Epithelial cell of esophagus (primary cell): ENCODE results near the gene CARD11.

Source experiments
- DNase-seq: peaks from one replicate; pipeline ENCODE4 v3.0.0; 2010; ENCODE audit warnings: low read depth
- H3K4me3 ChIP-seq: 2 replicates; pipeline ENCODE4 v1.5.1; 2011; ENCODE audit warnings: mild to moderate bottlenecking, low read length, control low read depth
- TF ChIP-seq, protein P1 (sequence below): IDR thresholded peaks from 2 replicates; pipeline ENCODE4 v1.5.1; 2011; ENCODE audit warnings: low read depth, mild to moderate bottlenecking, low read length, control low read depth, inconsistent platforms; ENCODE audit not compliant: insufficient read depth; ENCODE audit errors: missing control alignments

The CARD11 gene

DNA sequence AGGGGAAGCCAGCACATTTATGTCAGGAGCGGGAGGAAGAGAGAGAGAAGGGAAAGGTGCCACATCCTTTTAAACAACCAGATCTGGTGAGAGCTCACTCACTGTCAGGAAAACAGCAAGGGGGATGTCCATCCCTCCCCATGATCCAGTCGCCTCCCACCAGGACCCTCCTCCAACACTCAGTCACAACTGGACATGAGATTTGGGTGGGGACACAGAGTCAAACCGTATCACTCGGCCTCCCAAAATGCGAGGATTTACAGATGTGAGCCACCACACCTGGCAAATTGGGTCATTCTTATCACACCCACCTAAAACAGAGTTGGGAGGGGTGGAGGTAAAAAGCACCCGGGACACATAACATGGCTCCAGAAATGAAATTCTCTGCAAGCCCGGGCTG lies 41.0 kb downstream of the CARD11 start:
- H3K4me3 ChIP-seq = no peak overlapping the region
- no peak for DNase-seq
- TF ChIP-seq, protein P1, sequence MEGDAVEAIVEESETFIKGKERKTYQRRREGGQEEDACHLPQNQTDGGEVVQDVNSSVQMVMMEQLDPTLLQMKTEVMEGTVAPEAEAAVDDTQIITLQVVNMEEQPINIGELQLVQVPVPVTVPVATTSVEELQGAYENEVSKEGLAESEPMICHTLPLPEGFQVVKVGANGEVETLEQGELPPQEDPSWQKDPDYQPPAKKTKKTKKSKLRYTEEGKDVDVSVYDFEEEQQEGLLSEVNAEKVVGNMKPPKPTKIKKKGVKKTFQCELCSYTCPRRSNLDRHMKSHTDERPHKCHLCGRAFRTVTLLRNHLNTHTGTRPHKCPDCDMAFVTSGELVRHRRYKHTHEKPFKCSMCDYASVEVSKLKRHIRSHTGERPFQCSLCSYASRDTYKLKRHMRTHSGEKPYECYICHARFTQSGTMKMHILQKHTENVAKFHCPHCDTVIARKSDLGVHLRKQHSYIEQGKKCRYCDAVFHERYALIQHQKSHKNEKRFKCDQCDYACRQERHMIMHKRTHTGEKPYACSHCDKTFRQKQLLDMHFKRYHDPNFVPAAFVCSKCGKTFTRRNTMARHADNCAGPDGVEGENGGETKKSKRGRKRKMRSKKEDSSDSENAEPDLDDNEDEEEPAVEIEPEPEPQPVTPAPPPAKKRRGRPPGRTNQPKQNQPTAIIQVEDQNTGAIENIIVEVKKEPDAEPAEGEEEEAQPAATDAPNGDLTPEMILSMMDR = no peak

DNA sequence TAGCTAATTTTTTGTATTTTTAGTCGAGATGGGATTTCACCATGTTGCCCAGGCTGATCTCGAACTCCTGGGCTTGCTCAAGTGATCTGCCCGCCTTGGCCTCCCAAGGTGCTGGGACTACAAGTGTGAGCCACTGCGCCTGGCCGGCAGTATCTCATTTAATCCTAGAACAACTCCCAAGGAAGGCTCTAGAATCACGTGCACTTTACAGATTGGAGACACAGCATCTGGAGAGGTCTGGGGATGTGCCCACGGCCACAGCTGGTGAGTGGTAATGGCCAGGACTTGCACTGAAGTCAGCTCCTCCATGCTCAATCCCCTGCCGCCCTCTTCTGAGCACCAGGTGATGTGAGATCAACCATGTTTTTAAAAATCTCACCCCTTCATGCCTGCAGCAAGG lies 43.1 kb downstream of the CARD11 start:
- no peak overlapping the region for H3K4me3 ChIP-seq
- TF ChIP-seq, protein P1 = no peak

DNA sequence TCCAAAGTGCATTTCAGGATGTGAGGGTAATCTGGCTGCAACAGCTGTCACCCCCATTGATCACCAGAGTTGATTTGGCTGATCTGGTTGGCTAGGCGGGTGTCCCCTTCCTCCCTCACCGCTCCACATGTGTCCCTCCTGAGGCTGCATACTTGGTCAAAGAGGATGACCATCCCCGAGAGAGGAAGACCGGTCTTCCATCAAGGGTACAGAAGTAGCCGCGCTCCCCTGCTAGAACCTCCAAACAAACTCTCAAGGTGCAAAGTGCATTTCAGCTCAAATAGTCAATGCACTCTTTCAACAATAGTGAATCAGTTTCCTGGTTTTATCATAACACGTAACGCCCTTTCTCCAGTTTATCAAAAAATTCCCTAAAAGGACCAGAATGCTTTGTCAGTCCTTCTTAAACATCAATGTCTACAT lies 44.6 kb downstream of the CARD11 start:
- no peak for DNase-seq
- no peak overlapping the region for H3K4me3 ChIP-seq
- TF ChIP-seq, protein P1 = no peak

More for the DNA sequence above, 43.1 kb downstream of the CARD11 start:
- no peak for DNase-seq

DNA sequence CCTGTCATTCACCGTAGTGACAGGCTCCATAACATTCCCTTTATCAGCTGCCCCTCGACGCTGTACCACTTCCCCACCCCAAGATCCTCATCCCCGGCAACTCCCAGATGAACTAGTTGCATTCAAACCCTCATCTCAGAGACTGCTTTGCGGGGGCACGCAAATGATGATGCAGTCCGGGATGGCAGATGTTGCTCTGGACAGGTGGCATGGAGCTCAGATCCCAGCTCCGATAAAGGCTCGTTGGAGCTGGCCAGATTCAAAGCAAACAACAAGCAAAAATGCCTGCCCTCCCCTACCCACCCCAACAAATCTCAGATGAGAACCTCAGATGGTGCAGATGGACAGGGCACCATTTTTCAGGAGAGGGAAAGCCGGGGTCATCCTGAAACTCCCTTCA lies 46.7 kb downstream of the CARD11 start:
- no peak overlapping the region for H3K4me3 ChIP-seq
- no peak for DNase-seq
- TF ChIP-seq, protein P1 = no peak

DNA sequence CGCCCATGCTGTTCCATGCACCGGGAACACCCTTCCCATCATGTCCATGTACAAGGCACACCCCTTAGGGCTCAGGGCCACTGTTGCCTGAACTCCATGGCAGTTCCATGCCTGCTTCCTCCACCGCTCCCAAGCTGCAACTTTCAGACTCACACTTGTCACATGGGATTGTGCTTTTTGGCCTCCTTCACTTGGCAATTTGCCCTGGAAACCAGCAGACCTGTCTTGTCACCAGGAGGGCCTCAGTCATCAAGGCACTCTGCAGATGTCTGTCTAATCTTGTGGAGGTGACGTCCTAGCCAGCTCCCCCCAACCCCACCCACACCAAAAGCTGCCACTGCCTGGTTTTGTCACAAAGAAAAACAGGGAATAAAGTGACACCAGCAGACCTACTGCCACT lies 47.5 kb downstream of the CARD11 start:
- TF ChIP-seq, protein P1 = no peak
- H3K4me3 ChIP-seq = no peak overlapping the region
- DNase-seq = no peak

DNA sequence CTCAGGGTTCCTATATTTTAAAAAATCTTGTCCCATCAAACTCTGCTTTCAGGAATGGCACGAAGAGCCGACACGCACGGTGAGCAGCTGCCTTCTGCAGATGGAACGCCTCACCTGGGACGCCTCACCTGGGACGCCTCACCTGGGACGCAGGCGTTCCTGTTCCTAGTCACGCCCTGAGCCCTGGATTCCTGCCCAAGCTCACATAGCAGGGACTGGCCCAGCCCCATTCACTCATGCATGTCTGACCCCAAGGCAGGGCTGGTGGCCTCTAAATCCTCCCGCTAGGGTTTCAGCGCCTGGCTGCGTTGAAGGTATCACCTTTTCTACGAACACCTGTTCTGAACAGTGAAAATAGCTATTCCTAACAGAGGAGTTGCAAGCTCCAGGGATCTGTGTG lies 49.8 kb downstream of the CARD11 start:
- DNase-seq = peak; percentile 47
- TF ChIP-seq, protein P1 = no peak
- no peak overlapping the region for H3K4me3 ChIP-seq

DNA sequence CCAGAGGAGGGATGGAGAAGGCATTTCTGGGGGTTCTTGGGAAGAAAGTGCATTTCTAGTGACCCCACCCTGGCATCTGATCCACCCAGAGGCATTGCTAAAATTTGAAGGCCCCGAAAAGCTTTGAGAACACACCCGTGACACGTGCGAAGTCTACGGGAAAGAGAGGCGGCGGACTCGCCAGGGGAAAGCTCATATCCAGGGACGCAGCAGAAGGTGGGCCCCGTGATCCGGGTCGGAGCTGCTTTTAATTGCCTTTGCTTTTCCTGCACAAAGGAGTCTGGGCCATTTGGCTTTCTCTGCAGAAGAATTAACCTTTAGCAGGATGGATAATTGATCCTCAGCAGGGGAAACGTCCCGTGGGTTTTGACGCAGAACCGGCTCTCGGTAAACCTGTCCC lies 50.3 kb downstream of the CARD11 start:
- TF ChIP-seq, protein P1 = no peak
- DNase-seq = no peak
- H3K4me3 ChIP-seq = no peak overlapping the region
